HL-60 (cell line): ENCODE results near the gene CATSPER4.

Experiments
- CTCF ChIP-seq: IDR thresholded peaks from one replicate; pipeline ENCODE4 v1.5.1; 2011; ENCODE audit warnings: low read length, control low read depth, inconsistent platforms; ENCODE audit not compliant: insufficient read depth
- POLR2AphosphoS5 ChIP-seq: IDR thresholded peaks from 2 replicates; pipeline ENCODE4 v1.6.1; 2012; ENCODE audit warnings: low read depth
- REST ChIP-seq: IDR thresholded peaks from 2 replicates; pipeline ENCODE4 v1.6.1; 2012; ENCODE audit warnings: low read depth; ENCODE audit not compliant: insufficient replicate concordance

- TF ChIP-seq CTCF (no peak), POLR2AphosphoS5 (no peak), REST (no peak)
These were observed 13.2 kb upstream of the CATSPER4 start, which contains the start of gene CNKSR1 for GRCh38 chr1:26177182-26177684.
